Calu3 (cell line): ENCODE results near the gene CACNA2D3. TPM values are rescaled to one million over a fixed set of nuclear protein-coding genes. Genes with fewer than 3 reads are reported as not detected.

Experiments used
- BruUV-seq: library from RNA; stranded (reverse); fragments of 400-500 nt; replicated peaks from 2 replicates; lab custom pipeline; 2021; lab: Mats Ljungman, UMichigan
- CTCF ChIA-PET: fragments of 300-600 bp; sonication (Branson Sonifier 250); formaldehyde crosslinking; loops from one replicate; lab custom pipeline; 2022; ENCODE audit warnings: antibody characterized with exemption; lab: Charles Lee
- DNase-seq: peaks from one replicate; pipeline ENCODE4 v3.0.0; 2022
- H3K27ac Mint-ChIP-seq: one replicate; pipeline ENCODE4 v1.8.0; 2022; ENCODE audit warnings: mixed read lengths; ENCODE audit not compliant: unreplicated experiment
- H3K27me3 Mint-ChIP-seq: one replicate; pipeline ENCODE4 v1.8.0; 2022; ENCODE audit warnings: mixed read lengths; ENCODE audit not compliant: unreplicated experiment
- H3K36me3 Mint-ChIP-seq: one replicate; pipeline ENCODE4 v1.8.0; 2022; ENCODE audit warnings: mild to moderate bottlenecking, moderate library complexity, mixed read lengths; ENCODE audit not compliant: insufficient read depth, unreplicated experiment
- H3K4me1 Mint-ChIP-seq: one replicate; pipeline ENCODE4 v1.8.0; 2022; ENCODE audit warnings: mild to moderate bottlenecking, low read depth, mixed read lengths; ENCODE audit not compliant: unreplicated experiment
- H3K4me3 Mint-ChIP-seq: one replicate; pipeline ENCODE4 v1.8.0; 2022; ENCODE audit warnings: mild to moderate bottlenecking, low read depth, moderate library complexity, mixed read lengths; ENCODE audit not compliant: unreplicated experiment
- H3K9me3 Mint-ChIP-seq: one replicate; pipeline ENCODE4 v1.8.0; 2022; ENCODE audit warnings: low read depth, mixed read lengths; ENCODE audit not compliant: unreplicated experiment
- intact Hi-C: fragments of 100-400 bp; cut with micrococcal nuclease; formaldehyde crosslinking; loops from one replicate; pipeline ENCODE4 v1.10.0; 2022; ENCODE audit not compliant: unreplicated experiment
- total RNA-seq: library from RNA; stranded (reverse); gene quantifications from 2 replicates; pipeline ENCODE4 v1.2.3, GENCODE V29; 2022
- TF ChIP-seq, protein P1 (sequence below): fragments of 200-600 bp; IDR thresholded peaks from one replicate; pipeline ENCODE4 v1.8.0; 2022; ENCODE audit warnings: antibody characterized with exemption; ENCODE audit not compliant: unreplicated experiment

CACNA2D3 gene
- total RNA-seq, 1 experiment from 2014 or later, result not detected

DNA sequence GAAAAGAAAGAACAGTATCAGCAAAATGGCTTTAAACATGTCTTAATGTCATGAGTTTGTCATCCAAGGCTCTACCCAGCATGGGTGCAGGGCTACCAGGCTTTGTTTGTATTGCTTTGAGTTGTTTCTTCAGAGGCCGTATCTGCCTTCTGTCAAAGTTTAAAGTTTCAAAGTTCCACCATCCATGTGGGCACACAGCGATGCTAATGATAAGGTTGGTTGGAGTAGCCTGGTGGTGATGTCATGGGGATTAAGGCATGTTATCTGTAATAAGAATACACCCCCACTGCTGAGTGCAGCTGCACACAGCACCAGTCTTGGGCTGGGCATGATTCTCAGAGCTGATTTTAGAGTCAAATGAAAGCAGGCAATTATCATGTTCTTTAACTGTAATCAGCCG lies 877.5 kb downstream of the CACNA2D3 start:
- TF ChIP-seq, protein P1, sequence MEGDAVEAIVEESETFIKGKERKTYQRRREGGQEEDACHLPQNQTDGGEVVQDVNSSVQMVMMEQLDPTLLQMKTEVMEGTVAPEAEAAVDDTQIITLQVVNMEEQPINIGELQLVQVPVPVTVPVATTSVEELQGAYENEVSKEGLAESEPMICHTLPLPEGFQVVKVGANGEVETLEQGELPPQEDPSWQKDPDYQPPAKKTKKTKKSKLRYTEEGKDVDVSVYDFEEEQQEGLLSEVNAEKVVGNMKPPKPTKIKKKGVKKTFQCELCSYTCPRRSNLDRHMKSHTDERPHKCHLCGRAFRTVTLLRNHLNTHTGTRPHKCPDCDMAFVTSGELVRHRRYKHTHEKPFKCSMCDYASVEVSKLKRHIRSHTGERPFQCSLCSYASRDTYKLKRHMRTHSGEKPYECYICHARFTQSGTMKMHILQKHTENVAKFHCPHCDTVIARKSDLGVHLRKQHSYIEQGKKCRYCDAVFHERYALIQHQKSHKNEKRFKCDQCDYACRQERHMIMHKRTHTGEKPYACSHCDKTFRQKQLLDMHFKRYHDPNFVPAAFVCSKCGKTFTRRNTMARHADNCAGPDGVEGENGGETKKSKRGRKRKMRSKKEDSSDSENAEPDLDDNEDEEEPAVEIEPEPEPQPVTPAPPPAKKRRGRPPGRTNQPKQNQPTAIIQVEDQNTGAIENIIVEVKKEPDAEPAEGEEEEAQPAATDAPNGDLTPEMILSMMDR, result no peak
- Mint-ChIP-seq H3K27ac (no peak overlapping the region), H3K9me3 (no peaks in the 10 kb centered on the region), H3K36me3 (no peaks in the 10 kb centered on the region), H3K4me3 (no peak overlapping the region), H3K4me1 (no peaks in the 10 kb centered on the region), H3K27me3 (no peaks in the 10 kb centered on the region)
- intact Hi-C loops, result no loop called here
- CTCF ChIA-PET, result no interaction called here
- DNase-seq, result no peak
- no TSS peak for BruUV-seq

DNA sequence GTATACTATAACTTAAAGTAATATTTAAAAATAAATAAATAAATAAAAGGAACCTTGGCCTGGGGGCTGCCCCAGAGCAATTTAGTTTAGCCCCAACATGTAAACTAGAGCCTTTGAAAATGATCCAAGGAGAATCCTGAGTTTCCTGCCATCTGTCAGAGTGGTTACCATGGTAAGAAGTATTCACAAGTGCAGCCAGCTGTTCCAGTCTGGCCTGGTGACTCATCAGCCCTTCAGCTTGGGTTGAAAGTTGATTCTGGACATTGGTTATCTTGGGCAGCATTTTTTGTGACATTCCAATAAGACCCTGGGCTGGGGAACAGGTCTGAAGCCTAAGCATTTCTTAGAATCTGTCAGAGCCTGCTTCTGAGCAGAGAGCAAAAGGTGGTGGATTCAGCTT lies 878.2 kb downstream of the CACNA2D3 start:
- Mint-ChIP-seq H3K27me3 (no peaks in the 10 kb centered on the region), H3K9me3 (no peaks in the 10 kb centered on the region), H3K27ac (no peak overlapping the region), H3K4me3 (no peak overlapping the region), H3K4me1 (no peaks in the 10 kb centered on the region), H3K36me3 (no peaks in the 10 kb centered on the region)
- BruUV-seq, result no TSS peak
- no peak for DNase-seq
- CTCF ChIA-PET, result interaction anchor here (0.5 kb wide), 1 partner anchor 933 kb away, joined by 4 read pairs; no protein-coding TSS in a partner anchor
- TF ChIP-seq, protein P1, result no peak
- intact Hi-C loops, result no loop called here

DNA sequence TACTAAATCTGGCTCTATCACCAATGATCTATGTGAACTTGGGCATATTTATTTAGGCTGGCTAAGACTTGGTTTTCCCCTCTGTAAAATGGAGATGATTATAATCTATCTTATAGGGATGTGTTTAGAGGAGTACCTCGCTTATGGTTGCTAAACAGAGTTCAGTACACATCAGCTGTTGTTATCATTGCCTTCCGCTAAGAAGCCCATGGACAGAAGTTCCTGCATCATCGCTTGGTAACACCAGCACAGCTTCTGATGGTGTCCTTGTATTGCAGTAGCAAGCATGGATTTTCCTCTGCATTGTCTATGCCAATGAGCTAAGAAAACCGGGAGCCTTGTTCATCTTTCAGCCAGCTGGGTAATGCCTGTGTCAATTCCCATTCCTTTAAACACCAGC lies 878.6 kb downstream of the CACNA2D3 start:
- no peaks in the 10 kb centered on the region for H3K9me3 Mint-ChIP-seq
- CTCF ChIA-PET, result interaction anchor here (0.5 kb wide), 1 partner anchor 932 kb away, joined by 4 read pairs; no protein-coding TSS in a partner anchor
- H3K36me3 Mint-ChIP-seq, result no peaks in the 10 kb centered on the region
- TF ChIP-seq, protein P1, result no peak
- no peak overlapping the region for H3K4me3 Mint-ChIP-seq
- no peaks in the 10 kb centered on the region for H3K27me3 Mint-ChIP-seq
- intact Hi-C loops, result no loop called here
- H3K4me1 Mint-ChIP-seq, result no peaks in the 10 kb centered on the region
- DNase-seq, result no peak
- H3K27ac Mint-ChIP-seq, result no peak overlapping the region
- no TSS peak for BruUV-seq

DNA sequence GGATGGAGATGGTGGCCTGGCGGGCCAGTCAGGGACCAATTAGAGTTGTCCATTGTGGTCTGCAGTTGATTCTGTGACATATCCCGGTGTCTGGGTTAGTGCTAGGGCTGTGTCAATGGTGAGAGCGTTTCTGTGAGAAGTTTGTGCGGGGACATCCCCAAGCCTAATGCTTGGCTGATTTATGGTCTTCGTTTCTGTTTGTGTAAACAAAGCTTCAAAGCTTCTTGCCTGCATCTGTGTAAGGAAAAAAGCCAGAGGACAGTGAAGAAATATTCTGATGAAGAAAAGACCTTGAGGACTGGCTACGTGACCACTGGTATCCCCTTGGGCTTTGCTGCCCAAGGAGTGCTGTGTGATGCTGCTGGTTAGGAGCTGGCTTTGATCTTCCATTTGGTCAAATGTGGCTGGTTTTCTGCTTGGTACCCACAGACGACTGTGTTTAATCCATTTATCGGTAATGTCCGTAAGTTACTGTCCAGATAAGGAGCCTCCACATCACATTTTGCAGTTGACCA lies 880.1 kb downstream of the CACNA2D3 start:
- no peak for DNase-seq
- intact Hi-C loops, result no loop called here
- H3K4me3 Mint-ChIP-seq, result no peak overlapping the region
- no peaks in the 10 kb centered on the region for H3K36me3 Mint-ChIP-seq
- no peaks in the 10 kb centered on the region for H3K9me3 Mint-ChIP-seq
- TF ChIP-seq, protein P1, result no peak
- no peak overlapping the region for H3K27ac Mint-ChIP-seq
- BruUV-seq, result no TSS peak
- no peaks in the 10 kb centered on the region for H3K27me3 Mint-ChIP-seq
- CTCF ChIA-PET, result no interaction called here
- H3K4me1 Mint-ChIP-seq, result no peaks in the 10 kb centered on the region
